Muscle layer of duodenum (tissue), 2 donors: ENCODE results near the gene MAP1LC3B2.
A peak's percentile ranks its signal among the peaks of the same experiment; 100 is the strongest.

Source experiments
- H3K27ac ChIP-seq: one replicate; pipeline ENCODE4 v1.7.0; 2013; ENCODE audit warnings: mild to moderate bottlenecking, low read length
- H3K27me3 ChIP-seq: one replicate; pipeline ENCODE4 v1.7.0; 2013; ENCODE audit warnings: low read depth, mild to moderate bottlenecking, control low read depth, low read length
- H3K36me3 ChIP-seq, 2 donors: one replicate each; pipeline ENCODE4 v1.7.0; 2013; ENCODE audit warnings: low read length in 2 of 2, control low read depth in 1 of 2, mild to moderate bottlenecking in 1 of 2; ENCODE audit not compliant: insufficient read depth in 2 of 2, control insufficient read depth in 1 of 2
- H3K4me1 ChIP-seq, 2 donors: one replicate each; pipeline ENCODE4 v1.7.0; 2013; ENCODE audit warnings: low read length in 2 of 2, mild to moderate bottlenecking in 2 of 2, control low read depth in 1 of 2, moderate library complexity in 1 of 2; ENCODE audit not compliant: insufficient read depth in 2 of 2, control insufficient read depth in 1 of 2
- H3K4me3 ChIP-seq, 2 donors: one replicate each; pipeline ENCODE4 v1.7.0; 2013; ENCODE audit warnings: low read length in 2 of 2, low read depth in 1 of 2, mild to moderate bottlenecking in 1 of 2
- H3K9me3 ChIP-seq, 2 donors: one replicate each; pipeline ENCODE4 v1.7.0; 2013; ENCODE audit warnings: low read length in 2 of 2, control low read depth in 1 of 2, mild to moderate bottlenecking in 1 of 2; ENCODE audit not compliant: control insufficient read depth in 1 of 2
- donor health status: healthy.

The MAP1LC3B2 gene

GRCh38 chr12:116599285-116600136, 40.3 kb downstream of the MAP1LC3B2 start:
- H3K27me3 ChIP-seq = no peaks in the 10 kb centered on the region
- H3K4me1 ChIP-seq = peaks cover 4 to 7% of the 10 kb centered on the region in 2 donors
- peak overlapping the region; percentile 86 for H3K27ac ChIP-seq
- peak overlapping the region; percentile 34 to 59 for H3K4me3 ChIP-seq
- H3K36me3 ChIP-seq = no peaks in the 10 kb centered on the region
- H3K9me3 ChIP-seq = no peaks in the 10 kb centered on the region

GRCh38 chr12:116600959-116601918, 42.1 kb downstream of the MAP1LC3B2 start:
- Histone ChIP-seq H3K27me3 (no peaks in the 10 kb centered on the region), H3K4me3 (no peak overlapping the region), H3K4me1 (peaks cover 4 to 7% of the 10 kb centered on the region in 2 donors), H3K36me3 (no peaks in the 10 kb centered on the region), H3K27ac (no peak overlapping the region), H3K9me3 (no peaks in the 10 kb centered on the region)

- no peaks in the 10 kb centered on the region for H3K27me3 ChIP-seq
- no peak overlapping the region for H3K4me3 ChIP-seq
- no peaks in the 10 kb centered on the region for H3K36me3 ChIP-seq
- peaks cover 4 to 7% of the 10 kb centered on the region in 2 donors for H3K4me1 ChIP-seq
- no peaks in the 10 kb centered on the region for H3K9me3 ChIP-seq
- H3K27ac ChIP-seq = no peak overlapping the region
Measured at GRCh38 chr12:116601933-116602810, 43.0 kb downstream of the MAP1LC3B2 start.

DNA sequence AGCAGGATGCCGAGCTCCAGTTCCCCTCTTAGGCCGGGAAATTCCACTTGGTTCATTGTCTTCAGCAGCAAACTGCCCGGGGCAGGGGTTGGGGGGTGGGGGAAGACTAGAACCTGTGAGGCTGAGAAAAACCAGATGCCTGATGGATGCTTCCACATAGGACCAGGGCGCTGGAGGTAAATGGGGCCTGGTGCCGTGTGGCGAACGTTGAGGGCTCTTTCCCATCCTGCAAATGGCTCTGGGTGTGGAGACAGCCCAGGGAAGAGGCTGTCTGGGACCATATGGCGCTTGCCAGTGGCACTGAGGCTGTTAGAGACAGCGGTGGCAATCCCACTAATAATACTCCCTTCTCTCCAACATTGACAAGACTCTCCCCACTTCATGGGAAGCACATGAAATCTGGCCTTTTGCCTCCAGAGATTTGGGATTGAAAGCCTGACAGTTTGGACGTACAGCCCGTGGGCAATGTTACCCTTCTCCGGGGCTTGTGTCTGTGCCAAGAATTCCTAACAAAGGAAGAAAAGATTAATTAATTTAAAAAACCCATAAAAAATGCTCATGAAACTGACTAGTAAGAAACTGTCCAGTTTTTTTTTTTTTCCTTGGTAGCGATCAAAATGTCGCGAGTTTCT, 44.5 kb downstream of the MAP1LC3B2 start:
- no peak overlapping the region for H3K27ac ChIP-seq
- no peaks in the 10 kb centered on the region for H3K36me3 ChIP-seq
- no peaks in the 10 kb centered on the region for H3K9me3 ChIP-seq
- H3K27me3 ChIP-seq = no peaks in the 10 kb centered on the region
- peaks cover 4 to 7% of the 10 kb centered on the region in 2 donors for H3K4me1 ChIP-seq
- H3K4me3 ChIP-seq = no peak overlapping the region

DNA sequence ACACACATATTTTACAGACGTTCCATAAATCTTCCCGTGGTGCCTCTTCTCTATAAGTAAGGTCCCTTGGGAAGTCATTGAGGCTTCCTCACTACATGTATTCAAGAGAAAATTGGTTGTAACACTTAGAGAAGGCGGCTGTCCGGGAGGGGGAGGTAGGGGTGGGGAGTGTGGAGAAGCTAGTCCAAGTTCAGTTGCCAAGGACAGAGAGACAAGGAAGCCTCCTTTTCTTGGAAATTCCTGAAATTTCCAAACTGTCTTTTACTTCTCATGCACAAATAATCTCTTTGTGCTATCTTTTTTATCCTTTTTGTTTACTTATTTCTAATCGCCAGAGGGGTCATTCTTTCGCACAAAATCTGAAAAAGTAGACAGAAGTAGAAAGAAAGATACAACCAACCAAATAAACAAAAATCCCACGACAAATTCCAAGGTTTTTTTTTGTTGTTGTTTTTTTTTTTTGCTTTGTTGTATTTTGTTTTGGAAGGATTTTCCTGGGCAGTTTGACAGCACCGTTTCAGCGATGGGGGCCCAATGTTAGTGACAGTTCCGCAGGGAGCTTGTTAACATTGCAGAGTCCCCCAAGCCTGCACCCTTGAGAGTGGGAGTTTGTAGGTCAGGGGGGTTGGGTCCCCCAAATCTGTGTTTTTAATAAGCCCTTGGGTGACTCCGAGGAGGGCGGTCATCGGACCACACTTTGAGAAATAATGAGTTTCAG, 45.2 kb downstream of the MAP1LC3B2 start:
- Histone ChIP-seq H3K9me3 (no peaks in the 10 kb centered on the region), H3K4me3 (no peak overlapping the region), H3K27ac (no peak overlapping the region), H3K36me3 (no peaks in the 10 kb centered on the region), H3K4me1 (peaks cover 0 to 4% of the 10 kb centered on the region in 2 donors), H3K27me3 (no peaks in the 10 kb centered on the region)

DNA sequence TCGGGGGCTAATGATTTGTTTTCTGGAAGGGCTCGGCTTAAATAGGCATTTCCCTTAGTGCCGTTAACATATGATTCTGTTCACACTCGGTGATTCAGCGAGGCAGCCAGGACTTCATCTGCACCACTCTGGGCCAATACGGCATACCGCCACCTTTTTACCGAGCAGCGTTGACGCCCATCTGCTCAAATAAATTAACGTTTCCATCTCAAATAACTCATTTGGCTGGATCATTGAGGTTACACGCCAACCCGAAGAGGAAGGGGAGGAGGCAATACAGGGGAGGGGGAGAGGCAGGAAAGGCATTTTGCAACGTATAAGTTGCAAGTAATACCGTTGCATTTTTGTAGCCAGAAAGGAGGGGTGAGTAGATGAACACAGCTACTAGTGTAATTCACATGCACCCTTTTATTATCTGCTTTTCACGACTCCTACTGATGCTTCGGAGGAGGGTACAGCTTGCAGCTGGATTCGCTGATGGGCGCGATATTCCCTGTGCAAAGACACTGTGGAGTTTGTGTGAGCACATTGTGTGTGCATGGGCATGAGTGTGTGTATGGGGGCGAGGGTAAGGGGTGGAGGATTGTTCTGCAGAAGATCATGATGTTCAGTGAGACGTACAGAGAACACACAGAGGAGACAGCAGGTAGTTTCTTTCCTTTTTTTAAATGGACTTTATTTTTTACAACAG, 45.9 kb downstream of the MAP1LC3B2 start:
- H3K4me3 ChIP-seq = no peak overlapping the region
- no peaks in the 10 kb centered on the region for H3K4me1 ChIP-seq
- H3K27ac ChIP-seq = no peak overlapping the region
- no peaks in the 10 kb centered on the region for H3K27me3 ChIP-seq
- H3K36me3 ChIP-seq = no peaks in the 10 kb centered on the region
- H3K9me3 ChIP-seq = no peaks in the 10 kb centered on the region

DNA sequence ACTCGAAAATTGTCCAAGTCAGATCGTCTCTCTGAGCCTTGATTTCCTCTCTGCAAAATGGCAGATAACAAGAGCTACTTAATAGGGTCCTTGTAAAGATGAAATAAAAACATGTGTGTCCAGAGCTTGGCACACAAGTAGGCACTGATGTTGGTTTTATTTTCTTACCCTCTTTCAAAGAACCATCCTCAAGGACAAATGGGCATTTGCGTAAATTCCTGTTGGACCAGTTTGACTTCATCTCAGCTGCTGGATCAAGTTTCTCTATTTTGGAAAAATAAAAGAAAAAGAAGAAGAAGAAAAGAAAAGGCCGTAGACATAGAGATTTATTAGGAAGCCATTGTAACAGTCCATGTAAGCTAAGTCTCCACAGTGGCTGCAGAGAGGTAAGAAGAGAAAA, 47.2 kb downstream of the MAP1LC3B2 start:
- H3K4me3 ChIP-seq = no peak overlapping the region
- no peaks in the 10 kb centered on the region for H3K9me3 ChIP-seq
- H3K27me3 ChIP-seq = no peaks in the 10 kb centered on the region
- no peaks in the 10 kb centered on the region for H3K36me3 ChIP-seq
- no peaks in the 10 kb centered on the region for H3K4me1 ChIP-seq
- H3K27ac ChIP-seq = no peak overlapping the region

- Histone ChIP-seq H3K36me3 (no peaks in the 10 kb centered on the region), H3K9me3 (no peaks in the 10 kb centered on the region), H3K4me3 (no peak overlapping the region), H3K27me3 (no peaks in the 10 kb centered on the region), H3K27ac (no peak overlapping the region), H3K4me1 (no peaks in the 10 kb centered on the region)
Measured at GRCh38 chr12:116607039-116607438, 47.9 kb downstream of the MAP1LC3B2 start.

- H3K27me3 ChIP-seq = no peaks in the 10 kb centered on the region
- no peak overlapping the region for H3K4me3 ChIP-seq
- H3K4me1 ChIP-seq = no peaks in the 10 kb centered on the region
- H3K9me3 ChIP-seq = no peaks in the 10 kb centered on the region
- H3K36me3 ChIP-seq = no peaks in the 10 kb centered on the region
- no peak overlapping the region for H3K27ac ChIP-seq
Measured at GRCh38 chr12:116609319-116610114, 50.3 kb downstream of the MAP1LC3B2 start.
